SK-N-SH (cell line): ENCODE measurements around the gene MAG. TPM values are rescaled to one million over a fixed set of nuclear protein-coding genes. Genes with fewer than 3 reads are reported as not detected.

ENCODE experiments used
- CTCF ChIA-PET: fragments of 300-600, 350-600 bp; formaldehyde crosslinking; extraction: SDS; loops from one replicate; lab custom pipeline; 2021; lab: Yijun Ruan, JAX
- POLR2A ChIA-PET: fragments of 350-600 bp; sonication (Branson Sonifier 250); formaldehyde crosslinking; extraction: SDS; loops from one replicate; lab custom pipeline; 2020; ENCODE audit warnings: antibody characterized with exemption, inconsistent platforms; lab: Yijun Ruan, JAX
- DNase-seq: peaks from one replicate; pipeline ENCODE4 v3.0.0; 2012
- H2AFZ ChIP-seq: fragments of 200-600 bp; sonication (generic); 2 replicates; pipeline ENCODE4 v1.8.1; 2016; ENCODE audit warnings: antibody characterized with exemption, mild to moderate bottlenecking, low read depth
- H3F3A ChIP-seq: fragments of 200-600 bp; sonication (generic); replicated peaks from 2 replicates; pipeline ENCODE3; 2016; ENCODE audit warnings: antibody characterized with exemption, mild to moderate bottlenecking; ENCODE audit not compliant: insufficient read depth
- H3K27ac ChIP-seq, 2 experiments: fragments of 200-500 bp in 1 of 2; fragments of 200-600 bp in 1 of 2; sonication (Bioruptor generic) in 1 of 2; sonication (generic), shearing (Covaris generic) in 1 of 2; 2 replicates each; pipeline versions ENCODE4 v1.5.1 to v1.6.1; 2014 to 2016; ENCODE audit warnings: low read depth in 2 of 2, inconsistent platforms in 1 of 2, low read length in 1 of 2, mild to moderate bottlenecking in 1 of 2, mixed read lengths in 1 of 2
- H3K27me3 ChIP-seq: fragments of 200-600 bp; sonication (generic), shearing (Covaris generic); 2 replicates; pipeline ENCODE4 v1.6.1; 2016; ENCODE audit warnings: mixed run types; ENCODE audit not compliant: insufficient read depth
- H3K36me3 ChIP-seq, 2 experiments: fragments of 200-500 bp in 1 of 2; fragments of 200-600 bp in 1 of 2; sonication (Bioruptor generic) in 1 of 2; sonication (generic) in 1 of 2; replicated peaks in 1 of 2; 2 replicates each; pipeline versions ENCODE3 to v1.5.1; 2014 to 2016; ENCODE audit warnings: low read length in 1 of 2, mild to moderate bottlenecking in 1 of 2; ENCODE audit not compliant: insufficient read depth in 2 of 2, control insufficient read depth in 1 of 2
- H3K4me1 ChIP-seq, 2 experiments: fragments of 200-500 bp in 1 of 2; fragments of 200-600 bp in 1 of 2; sonication (Bioruptor generic) in 1 of 2; sonication (generic), shearing (Covaris generic) in 1 of 2; 2 replicates each; pipeline versions ENCODE4 v1.5.1 to v1.6.1; 2014 to 2016; ENCODE audit warnings: low read depth in 1 of 2, low read length in 1 of 2, mixed run types in 1 of 2; ENCODE audit not compliant: insufficient read depth in 2 of 2, control insufficient read depth in 1 of 2
- H3K4me2 ChIP-seq: fragments of 200-600 bp; sonication (generic), shearing (Covaris generic); 2 replicates; pipeline ENCODE4 v1.6.1; 2017; ENCODE audit warnings: mixed run types
- H3K4me3 ChIP-seq, 2 experiments: fragments of 200-500 bp in 1 of 2; fragments of 200-600 bp in 1 of 2; sonication (Bioruptor generic) in 1 of 2; sonication (generic), shearing (Covaris generic) in 1 of 2; 2 replicates each; pipeline versions ENCODE4 v1.5.1 to v1.8.1; 2014 to 2016; ENCODE audit warnings: low read depth in 2 of 2, inconsistent platforms in 1 of 2, low read length in 1 of 2, mild to moderate bottlenecking in 1 of 2, mixed read lengths in 1 of 2, moderate library complexity in 1 of 2
- H3K79me2 ChIP-seq: fragments of 200-600 bp; sonication (generic); 2 replicates; pipeline ENCODE4 v1.8.1; 2017; ENCODE audit warnings: mild to moderate bottlenecking; ENCODE audit not compliant: insufficient read depth
- H3K9ac ChIP-seq: fragments of 200-600 bp; sonication (generic); 2 replicates; pipeline ENCODE4 v1.6.1; 2017; ENCODE audit warnings: mixed run types
- H3K9me2 ChIP-seq: fragments of 200-600 bp; sonication (generic); 2 replicates; pipeline ENCODE4 v1.6.1; 2017; ENCODE audit warnings: mixed run types
- H3K9me3 ChIP-seq: fragments of 200-600 bp; sonication (generic); 2 replicates; pipeline ENCODE4 v1.6.1; 2017; ENCODE audit warnings: mixed run types, mild to moderate bottlenecking, moderate library complexity
- H4K20me1 ChIP-seq: fragments of 200-600 bp; sonication (generic); 2 replicates; pipeline ENCODE4 v1.6.1; 2017; ENCODE audit warnings: mild to moderate bottlenecking, mixed run types; ENCODE audit not compliant: insufficient read depth
- ELF1 ChIP-seq: IDR thresholded peaks from 2 replicates; pipeline ENCODE4 v1.4.0; 2012
- FOSL2 ChIP-seq: IDR thresholded peaks from 2 replicates; pipeline ENCODE4 v1.4.0; 2012; ENCODE audit warnings: low read depth, mild to moderate bottlenecking, moderate library complexity, borderline replicate concordance
- FOXM1 ChIP-seq: IDR thresholded peaks from 2 replicates; pipeline ENCODE4 v1.4.0; 2012; ENCODE audit warnings: low read depth, mild to moderate bottlenecking
- GABPA ChIP-seq: IDR thresholded peaks from 2 replicates; pipeline ENCODE4 v1.4.0; 2012; ENCODE audit warnings: low read depth, mild to moderate bottlenecking
- MXI1 ChIP-seq: IDR thresholded peaks from 2 replicates; pipeline ENCODE4 v1.6.1; 2012; ENCODE audit warnings: mild to moderate bottlenecking, low read depth, low read length, improper control_type of control experiment
- NRF1 ChIP-seq: IDR thresholded peaks from 2 replicates; pipeline ENCODE4 v1.6.1; 2012; ENCODE audit warnings: low read depth, mild to moderate bottlenecking, low read length
- RCOR1 ChIP-seq: fragments of 150-350 bp; IDR thresholded peaks from 2 replicates; pipeline ENCODE4 v1.6.1; 2017; ENCODE audit warnings: antibody characterized with exemption, low read length
- RFX5 ChIP-seq: IDR thresholded peaks from 2 replicates; pipeline ENCODE4 v1.6.1; 2012; ENCODE audit warnings: mild to moderate bottlenecking, improper control_type of control experiment, low read length
- SIN3A ChIP-seq: IDR thresholded peaks from 2 replicates; pipeline ENCODE4 v1.6.1; 2012; ENCODE audit warnings: low read depth, mild to moderate bottlenecking, low read length, moderate library complexity, borderline replicate concordance
- TAF1 ChIP-seq: IDR thresholded peaks from 2 replicates; pipeline ENCODE4 v1.6.1; 2012; ENCODE audit warnings: low read depth, mild to moderate bottlenecking, low read length, moderate library complexity, borderline replicate concordance
- TCF12 ChIP-seq: IDR thresholded peaks from 2 replicates; pipeline ENCODE4 v1.4.0; 2012
- TEAD4 ChIP-seq: IDR thresholded peaks from 2 replicates; pipeline ENCODE4 v1.4.0; 2012; ENCODE audit warnings: mild to moderate bottlenecking, borderline replicate concordance; ENCODE audit not compliant: insufficient read depth
- WGBS: methylation state at CpG from one replicate; pipeline ENCODE4 v1.1.6; 2017; ENCODE audit warnings: low lambda C conversion rate; 5-methylcytosine and 5-hydroxymethylcytosine counted together
- polyA plus RNA-seq, 3 experiments: library from polyadenylated mRNA; depleted of rRNA; stranded (reverse); fragments of >200 nt; gene quantifications; 2 replicates each; pipeline ENCODE4 v1.2.3, GENCODE V29; 2012
- TF ChIP-seq, protein P1 (sequence below): fragments of 150-350 bp; IDR thresholded peaks from 2 replicates; pipeline ENCODE4 v1.6.1; 2016; ENCODE audit warnings: mild to moderate bottlenecking, low read depth, low read length
- TF ChIP-seq, protein P2 (sequence below): IDR thresholded peaks from 2 replicates; pipeline ENCODE4; 2012
- TF ChIP-seq, protein P3 (sequence below): IDR thresholded peaks from 2 replicates; pipeline ENCODE4 v1.4.0; 2012; ENCODE audit warnings: low read depth
- TF ChIP-seq, protein P4 (sequence below): fragments of 150-350 bp; IDR thresholded peaks from 2 replicates; pipeline ENCODE4 v1.6.1; 2017; ENCODE audit warnings: antibody characterized with exemption, low read length, low read depth, borderline replicate concordance
- TF ChIP-seq, protein P5 (sequence below): IDR thresholded peaks from 2 replicates; pipeline ENCODE4 v1.4.0; 2012; ENCODE audit warnings: low read depth, borderline replicate concordance
- TF ChIP-seq, protein P6 (sequence below): IDR thresholded peaks from 2 replicates; pipeline ENCODE4 v1.6.1; 2012; ENCODE audit warnings: mild to moderate bottlenecking, low read depth, low read length, moderate library complexity

Gene MAG
- polyA plus RNA-seq, 1 of the 3 experiments (the other 2 are of a cell fraction): not detected

DNA sequence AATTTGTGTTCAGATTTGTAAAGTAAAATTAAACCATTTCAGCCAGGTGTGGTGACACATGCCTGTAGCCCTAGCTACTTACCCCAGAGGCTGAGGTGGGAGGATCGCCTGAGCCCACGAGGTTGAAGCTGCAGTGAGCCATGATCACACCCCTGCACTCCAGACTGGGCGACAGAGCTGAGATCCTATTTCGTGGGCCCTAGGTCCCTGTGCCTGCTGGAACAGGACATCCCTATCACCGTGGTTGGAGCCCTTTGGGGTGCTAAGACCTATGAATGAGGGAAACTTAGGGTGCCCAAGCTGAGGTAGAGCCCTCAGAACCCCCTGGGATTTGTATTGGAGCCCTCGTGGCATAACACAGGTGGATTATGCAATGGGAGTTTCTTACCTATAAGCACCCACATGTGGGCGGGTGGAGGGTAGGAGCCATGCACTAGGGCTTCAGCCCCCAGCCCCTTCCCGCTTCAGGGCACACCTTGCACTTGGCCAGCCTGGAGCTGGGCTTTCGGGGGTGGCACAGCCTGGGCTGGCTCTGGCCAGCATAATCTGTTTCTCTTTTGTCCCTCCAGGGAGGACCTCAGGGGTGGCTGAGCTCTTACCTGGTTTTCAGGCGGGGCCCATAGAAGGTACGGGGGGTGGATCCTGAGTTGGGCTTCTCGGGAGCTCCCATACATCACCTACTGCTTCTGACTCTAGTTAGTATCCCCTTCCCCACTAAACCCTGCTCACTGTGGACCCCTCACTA is 30.4 kb upstream of the MAG start (continued):
- TF ChIP-seq SIN3A (no peak), TAF1 (no peak)

DNA sequence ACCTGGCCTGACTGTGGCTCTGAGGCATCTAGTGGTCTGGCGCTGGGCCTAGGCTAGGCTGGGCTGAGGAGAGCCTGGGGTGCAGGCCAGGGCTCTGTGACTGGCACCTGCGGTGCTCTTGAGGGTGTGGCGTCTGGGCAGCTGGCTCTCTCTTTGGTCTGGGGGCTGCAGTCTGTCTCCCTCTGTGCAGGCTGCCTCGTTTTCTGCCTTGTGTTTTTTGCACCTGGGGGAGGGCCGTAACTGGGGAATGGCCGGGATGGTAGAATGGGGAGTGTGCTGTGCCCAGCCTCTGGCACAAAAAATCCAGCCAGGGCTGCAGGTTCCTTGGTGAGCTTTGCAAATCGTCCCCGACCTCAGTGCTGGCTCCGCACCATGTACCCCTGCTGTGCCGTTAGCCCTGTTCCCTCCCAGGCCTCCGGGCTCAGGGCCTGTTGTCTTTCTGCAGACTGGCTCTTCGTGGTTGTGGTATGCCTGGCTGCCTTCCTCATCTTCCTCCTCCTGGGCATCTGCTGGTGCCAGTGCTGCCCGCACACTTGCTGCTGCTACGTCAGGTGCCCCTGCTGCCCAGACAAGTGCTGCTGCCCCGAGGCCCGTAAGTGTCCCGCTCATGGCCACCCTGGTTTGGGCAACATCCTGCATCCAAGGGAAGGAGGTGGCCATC is 29.7 kb upstream of the MAG start:
- peaks cover 4% of the 10 kb centered on the region for H3F3A ChIP-seq
- no peak overlapping the region for H3K27ac ChIP-seq
- peaks cover 11% of the 10 kb centered on the region for H3K79me2 ChIP-seq
- H2AFZ ChIP-seq: no peak overlapping the region
- TF ChIP-seq GABPA (no peak), TAF1 (no peak), TEAD4 (no peak), FOSL2 (no peak), RFX5 (no peak), TCF12 (no peak), NRF1 (no peak), FOXM1 (no peak), RCOR1 (no peak), ELF1 (no peak), MXI1 (no peak)
- TF ChIP-seq, protein P1, sequence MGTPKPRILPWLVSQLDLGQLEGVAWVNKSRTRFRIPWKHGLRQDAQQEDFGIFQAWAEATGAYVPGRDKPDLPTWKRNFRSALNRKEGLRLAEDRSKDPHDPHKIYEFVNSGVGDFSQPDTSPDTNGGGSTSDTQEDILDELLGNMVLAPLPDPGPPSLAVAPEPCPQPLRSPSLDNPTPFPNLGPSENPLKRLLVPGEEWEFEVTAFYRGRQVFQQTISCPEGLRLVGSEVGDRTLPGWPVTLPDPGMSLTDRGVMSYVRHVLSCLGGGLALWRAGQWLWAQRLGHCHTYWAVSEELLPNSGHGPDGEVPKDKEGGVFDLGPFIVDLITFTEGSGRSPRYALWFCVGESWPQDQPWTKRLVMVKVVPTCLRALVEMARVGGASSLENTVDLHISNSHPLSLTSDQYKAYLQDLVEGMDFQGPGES: no peak
- TF ChIP-seq, protein P2, sequence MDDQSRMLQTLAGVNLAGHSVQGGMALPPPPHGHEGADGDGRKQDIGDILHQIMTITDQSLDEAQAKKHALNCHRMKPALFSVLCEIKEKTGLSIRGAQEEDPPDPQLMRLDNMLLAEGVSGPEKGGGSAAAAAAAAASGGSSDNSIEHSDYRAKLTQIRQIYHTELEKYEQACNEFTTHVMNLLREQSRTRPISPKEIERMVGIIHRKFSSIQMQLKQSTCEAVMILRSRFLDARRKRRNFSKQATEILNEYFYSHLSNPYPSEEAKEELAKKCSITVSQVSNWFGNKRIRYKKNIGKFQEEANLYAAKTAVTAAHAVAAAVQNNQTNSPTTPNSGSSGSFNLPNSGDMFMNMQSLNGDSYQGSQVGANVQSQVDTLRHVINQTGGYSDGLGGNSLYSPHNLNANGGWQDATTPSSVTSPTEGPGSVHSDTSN: no peak
- TF ChIP-seq, protein P3, sequence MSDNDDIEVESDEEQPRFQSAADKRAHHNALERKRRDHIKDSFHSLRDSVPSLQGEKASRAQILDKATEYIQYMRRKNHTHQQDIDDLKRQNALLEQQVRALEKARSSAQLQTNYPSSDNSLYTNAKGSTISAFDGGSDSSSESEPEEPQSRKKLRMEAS: no peak
- TF ChIP-seq, protein P4, sequence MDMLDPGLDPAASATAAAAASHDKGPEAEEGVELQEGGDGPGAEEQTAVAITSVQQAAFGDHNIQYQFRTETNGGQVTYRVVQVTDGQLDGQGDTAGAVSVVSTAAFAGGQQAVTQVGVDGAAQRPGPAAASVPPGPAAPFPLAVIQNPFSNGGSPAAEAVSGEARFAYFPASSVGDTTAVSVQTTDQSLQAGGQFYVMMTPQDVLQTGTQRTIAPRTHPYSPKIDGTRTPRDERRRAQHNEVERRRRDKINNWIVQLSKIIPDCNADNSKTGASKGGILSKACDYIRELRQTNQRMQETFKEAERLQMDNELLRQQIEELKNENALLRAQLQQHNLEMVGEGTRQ: no peak
- TF ChIP-seq, protein P5, sequence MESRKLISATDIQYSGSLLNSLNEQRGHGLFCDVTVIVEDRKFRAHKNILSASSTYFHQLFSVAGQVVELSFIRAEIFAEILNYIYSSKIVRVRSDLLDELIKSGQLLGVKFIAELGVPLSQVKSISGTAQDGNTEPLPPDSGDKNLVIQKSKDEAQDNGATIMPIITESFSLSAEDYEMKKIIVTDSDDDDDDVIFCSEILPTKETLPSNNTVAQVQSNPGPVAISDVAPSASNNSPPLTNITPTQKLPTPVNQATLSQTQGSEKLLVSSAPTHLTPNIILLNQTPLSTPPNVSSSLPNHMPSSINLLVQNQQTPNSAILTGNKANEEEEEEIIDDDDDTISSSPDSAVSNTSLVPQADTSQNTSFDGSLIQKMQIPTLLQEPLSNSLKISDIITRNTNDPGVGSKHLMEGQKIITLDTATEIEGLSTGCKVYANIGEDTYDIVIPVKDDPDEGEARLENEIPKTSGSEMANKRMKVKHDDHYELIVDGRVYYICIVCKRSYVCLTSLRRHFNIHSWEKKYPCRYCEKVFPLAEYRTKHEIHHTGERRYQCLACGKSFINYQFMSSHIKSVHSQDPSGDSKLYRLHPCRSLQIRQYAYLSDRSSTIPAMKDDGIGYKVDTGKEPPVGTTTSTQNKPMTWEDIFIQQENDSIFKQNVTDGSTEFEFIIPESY: no peak
- TF ChIP-seq, protein P6, sequence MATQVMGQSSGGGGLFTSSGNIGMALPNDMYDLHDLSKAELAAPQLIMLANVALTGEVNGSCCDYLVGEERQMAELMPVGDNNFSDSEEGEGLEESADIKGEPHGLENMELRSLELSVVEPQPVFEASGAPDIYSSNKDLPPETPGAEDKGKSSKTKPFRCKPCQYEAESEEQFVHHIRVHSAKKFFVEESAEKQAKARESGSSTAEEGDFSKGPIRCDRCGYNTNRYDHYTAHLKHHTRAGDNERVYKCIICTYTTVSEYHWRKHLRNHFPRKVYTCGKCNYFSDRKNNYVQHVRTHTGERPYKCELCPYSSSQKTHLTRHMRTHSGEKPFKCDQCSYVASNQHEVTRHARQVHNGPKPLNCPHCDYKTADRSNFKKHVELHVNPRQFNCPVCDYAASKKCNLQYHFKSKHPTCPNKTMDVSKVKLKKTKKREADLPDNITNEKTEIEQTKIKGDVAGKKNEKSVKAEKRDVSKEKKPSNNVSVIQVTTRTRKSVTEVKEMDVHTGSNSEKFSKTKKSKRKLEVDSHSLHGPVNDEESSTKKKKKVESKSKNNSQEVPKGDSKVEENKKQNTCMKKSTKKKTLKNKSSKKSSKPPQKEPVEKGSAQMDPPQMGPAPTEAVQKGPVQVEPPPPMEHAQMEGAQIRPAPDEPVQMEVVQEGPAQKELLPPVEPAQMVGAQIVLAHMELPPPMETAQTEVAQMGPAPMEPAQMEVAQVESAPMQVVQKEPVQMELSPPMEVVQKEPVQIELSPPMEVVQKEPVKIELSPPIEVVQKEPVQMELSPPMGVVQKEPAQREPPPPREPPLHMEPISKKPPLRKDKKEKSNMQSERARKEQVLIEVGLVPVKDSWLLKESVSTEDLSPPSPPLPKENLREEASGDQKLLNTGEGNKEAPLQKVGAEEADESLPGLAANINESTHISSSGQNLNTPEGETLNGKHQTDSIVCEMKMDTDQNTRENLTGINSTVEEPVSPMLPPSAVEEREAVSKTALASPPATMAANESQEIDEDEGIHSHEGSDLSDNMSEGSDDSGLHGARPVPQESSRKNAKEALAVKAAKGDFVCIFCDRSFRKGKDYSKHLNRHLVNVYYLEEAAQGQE: no peak
- H4K20me1 ChIP-seq: no peaks in the 10 kb centered on the region
- no peak overlapping the region for H3K9ac ChIP-seq
- H3K4me1 ChIP-seq: peaks cover 0 to 18% of the 10 kb centered on the region in 2 experiments; a peak in 1 of 4 replicates
- WGBS: 34% methylated on average over 13 of the region's 17 CpGs
- H3K4me3 ChIP-seq: no peak overlapping the region
- H3K9me2 ChIP-seq: no peaks in the 10 kb centered on the region
- peaks cover 23% of the 10 kb centered on the region; the same call in 1 of the 2 replicates for H3K27me3 ChIP-seq
- ChIA-PET CTCF (interaction anchor here (0.7 kb wide), 1 partner anchor 195 kb away, joined by 3 read pairs; no protein-coding TSS in a partner anchor), POLR2A (no interaction called here)
- peaks cover 0 to 6% of the 10 kb centered on the region in 2 experiments for H3K36me3 ChIP-seq
- no peak for DNase-seq
- no peaks in the 10 kb centered on the region for H3K9me3 ChIP-seq
- H3K4me2 ChIP-seq: no peak overlapping the region
